ENCODE data around the gene NPPB.

DNA sequence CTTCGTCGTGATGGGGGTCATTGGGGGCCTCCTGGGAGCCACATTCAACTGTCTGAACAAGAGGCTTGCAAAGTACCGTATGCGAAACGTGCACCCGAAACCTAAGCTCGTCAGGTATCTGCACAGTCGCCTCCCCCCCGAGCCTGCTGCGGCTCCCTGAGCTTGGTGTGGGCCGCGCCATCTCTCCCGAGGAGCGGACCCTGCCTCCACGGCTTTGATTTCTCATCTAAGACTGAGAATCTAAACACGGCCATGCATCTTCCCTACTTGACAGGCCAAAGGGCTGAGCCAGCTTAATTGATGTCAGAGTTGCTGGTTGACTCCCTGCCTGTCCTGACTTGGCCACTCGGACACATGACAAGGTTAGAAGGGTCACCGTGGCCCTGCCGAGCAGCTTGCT, 30.2 kb downstream of the NPPB start:
- TF ChIP-seq, protein P1, sequence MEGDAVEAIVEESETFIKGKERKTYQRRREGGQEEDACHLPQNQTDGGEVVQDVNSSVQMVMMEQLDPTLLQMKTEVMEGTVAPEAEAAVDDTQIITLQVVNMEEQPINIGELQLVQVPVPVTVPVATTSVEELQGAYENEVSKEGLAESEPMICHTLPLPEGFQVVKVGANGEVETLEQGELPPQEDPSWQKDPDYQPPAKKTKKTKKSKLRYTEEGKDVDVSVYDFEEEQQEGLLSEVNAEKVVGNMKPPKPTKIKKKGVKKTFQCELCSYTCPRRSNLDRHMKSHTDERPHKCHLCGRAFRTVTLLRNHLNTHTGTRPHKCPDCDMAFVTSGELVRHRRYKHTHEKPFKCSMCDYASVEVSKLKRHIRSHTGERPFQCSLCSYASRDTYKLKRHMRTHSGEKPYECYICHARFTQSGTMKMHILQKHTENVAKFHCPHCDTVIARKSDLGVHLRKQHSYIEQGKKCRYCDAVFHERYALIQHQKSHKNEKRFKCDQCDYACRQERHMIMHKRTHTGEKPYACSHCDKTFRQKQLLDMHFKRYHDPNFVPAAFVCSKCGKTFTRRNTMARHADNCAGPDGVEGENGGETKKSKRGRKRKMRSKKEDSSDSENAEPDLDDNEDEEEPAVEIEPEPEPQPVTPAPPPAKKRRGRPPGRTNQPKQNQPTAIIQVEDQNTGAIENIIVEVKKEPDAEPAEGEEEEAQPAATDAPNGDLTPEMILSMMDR (IDR thresholded peaks at IDR 0.05; ENCODE audit: insufficient read depth, low read length) = no peak
- TF ChIP-seq, protein P2, sequence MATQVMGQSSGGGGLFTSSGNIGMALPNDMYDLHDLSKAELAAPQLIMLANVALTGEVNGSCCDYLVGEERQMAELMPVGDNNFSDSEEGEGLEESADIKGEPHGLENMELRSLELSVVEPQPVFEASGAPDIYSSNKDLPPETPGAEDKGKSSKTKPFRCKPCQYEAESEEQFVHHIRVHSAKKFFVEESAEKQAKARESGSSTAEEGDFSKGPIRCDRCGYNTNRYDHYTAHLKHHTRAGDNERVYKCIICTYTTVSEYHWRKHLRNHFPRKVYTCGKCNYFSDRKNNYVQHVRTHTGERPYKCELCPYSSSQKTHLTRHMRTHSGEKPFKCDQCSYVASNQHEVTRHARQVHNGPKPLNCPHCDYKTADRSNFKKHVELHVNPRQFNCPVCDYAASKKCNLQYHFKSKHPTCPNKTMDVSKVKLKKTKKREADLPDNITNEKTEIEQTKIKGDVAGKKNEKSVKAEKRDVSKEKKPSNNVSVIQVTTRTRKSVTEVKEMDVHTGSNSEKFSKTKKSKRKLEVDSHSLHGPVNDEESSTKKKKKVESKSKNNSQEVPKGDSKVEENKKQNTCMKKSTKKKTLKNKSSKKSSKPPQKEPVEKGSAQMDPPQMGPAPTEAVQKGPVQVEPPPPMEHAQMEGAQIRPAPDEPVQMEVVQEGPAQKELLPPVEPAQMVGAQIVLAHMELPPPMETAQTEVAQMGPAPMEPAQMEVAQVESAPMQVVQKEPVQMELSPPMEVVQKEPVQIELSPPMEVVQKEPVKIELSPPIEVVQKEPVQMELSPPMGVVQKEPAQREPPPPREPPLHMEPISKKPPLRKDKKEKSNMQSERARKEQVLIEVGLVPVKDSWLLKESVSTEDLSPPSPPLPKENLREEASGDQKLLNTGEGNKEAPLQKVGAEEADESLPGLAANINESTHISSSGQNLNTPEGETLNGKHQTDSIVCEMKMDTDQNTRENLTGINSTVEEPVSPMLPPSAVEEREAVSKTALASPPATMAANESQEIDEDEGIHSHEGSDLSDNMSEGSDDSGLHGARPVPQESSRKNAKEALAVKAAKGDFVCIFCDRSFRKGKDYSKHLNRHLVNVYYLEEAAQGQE (IDR thresholded peaks at IDR 0.05; ENCODE audit: insufficient replicate concordance, low read depth) = no peak
- TF ChIP-seq POLR2AphosphoS5 (IDR thresholded peaks at IDR 0.05; ENCODE audit: low read depth) (no peak), GABPA (IDR thresholded peaks at IDR 0.05; ENCODE audit: low read depth) (no peak), SPI1 (IDR thresholded peaks at IDR 0.05; ENCODE audit: borderline replicate concordance, low read depth) (no peak)
